Measurements from ENCODE around the gene CDK5RAP1. TPM values are rescaled to one million over a fixed set of nuclear protein-coding genes. Genes with fewer than 3 reads are reported as not detected.

CDK5RAP1 gene
- total RNA-seq, 1 experiment from 2014 or later: 53.4 TPM

DNA sequence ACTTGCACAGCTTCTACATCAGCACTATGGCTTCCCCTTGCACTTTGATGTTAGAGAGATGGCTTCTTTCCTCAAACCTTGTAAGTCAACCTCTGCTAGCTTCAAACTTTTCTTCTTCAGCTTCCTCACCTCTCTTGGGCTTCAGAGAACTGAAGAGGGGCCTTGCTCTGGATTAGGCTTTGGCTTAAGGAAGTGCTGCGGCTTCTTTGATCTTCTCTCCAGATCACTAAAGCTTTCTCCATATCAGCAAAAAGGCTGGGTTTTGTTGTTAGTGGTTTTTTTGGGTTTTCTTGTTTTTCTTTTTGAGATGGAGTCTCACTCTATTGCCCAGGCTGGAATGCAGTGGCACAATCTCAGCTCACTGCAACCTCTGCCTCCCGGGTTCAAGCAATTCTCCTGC lies 24.0 kb downstream of the CDK5RAP1 start:
- Histone ChIP-seq H3K9ac (ENCODE audit: low read length) (no peak overlapping the region), H3K4me1 (ENCODE audit: insufficient read depth, low read length) (peaks cover 22% of the 10 kb centered on the region), H3K4me3 (ENCODE audit: low read length) (no peak overlapping the region), H3K27ac (ENCODE audit: low read length) (no peak overlapping the region), H2AFZ (ENCODE audit: low read length) (no peak overlapping the region), H3K9me3 (ENCODE audit: low read length) (no peaks in the 10 kb centered on the region), H3F3A (ENCODE audit: low read length, unreplicated experiment) (peaks cover 7% of the 10 kb centered on the region), H3K9me2 (replicated peaks; ENCODE audit: low read length) (no peaks in the 10 kb centered on the region), H3K36me3 (ENCODE audit: low read depth, low read length) (peaks cover 48% of the 10 kb centered on the region), H3K4me2 (ENCODE audit: low read length) (no peak overlapping the region), H3K79me2 (ENCODE audit: low read length) (no peaks in the 10 kb centered on the region), H3K27me3 (ENCODE audit: low read length) (no peaks in the 10 kb centered on the region), H4K20me1 (ENCODE audit: low read length) (peaks cover 6% of the 10 kb centered on the region; the same call in 1 of the 2 replicates)
- DNase-seq (no peak), ATAC-seq (no peak)
- intact Hi-C loops (cut with micrococcal nuclease): no loop called here
- ChIA-PET POLR2A (ENCODE audit: unreplicated experiment) (no interaction called here), CTCF (no interaction called here)
- TF ChIP-seq, protein P1, sequence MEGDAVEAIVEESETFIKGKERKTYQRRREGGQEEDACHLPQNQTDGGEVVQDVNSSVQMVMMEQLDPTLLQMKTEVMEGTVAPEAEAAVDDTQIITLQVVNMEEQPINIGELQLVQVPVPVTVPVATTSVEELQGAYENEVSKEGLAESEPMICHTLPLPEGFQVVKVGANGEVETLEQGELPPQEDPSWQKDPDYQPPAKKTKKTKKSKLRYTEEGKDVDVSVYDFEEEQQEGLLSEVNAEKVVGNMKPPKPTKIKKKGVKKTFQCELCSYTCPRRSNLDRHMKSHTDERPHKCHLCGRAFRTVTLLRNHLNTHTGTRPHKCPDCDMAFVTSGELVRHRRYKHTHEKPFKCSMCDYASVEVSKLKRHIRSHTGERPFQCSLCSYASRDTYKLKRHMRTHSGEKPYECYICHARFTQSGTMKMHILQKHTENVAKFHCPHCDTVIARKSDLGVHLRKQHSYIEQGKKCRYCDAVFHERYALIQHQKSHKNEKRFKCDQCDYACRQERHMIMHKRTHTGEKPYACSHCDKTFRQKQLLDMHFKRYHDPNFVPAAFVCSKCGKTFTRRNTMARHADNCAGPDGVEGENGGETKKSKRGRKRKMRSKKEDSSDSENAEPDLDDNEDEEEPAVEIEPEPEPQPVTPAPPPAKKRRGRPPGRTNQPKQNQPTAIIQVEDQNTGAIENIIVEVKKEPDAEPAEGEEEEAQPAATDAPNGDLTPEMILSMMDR (conservative IDR thresholded peaks at IDR 0.05; ENCODE audit: low read depth, low read length): no peak
- TF ChIP-seq EZH2 (IDR thresholded peaks at IDR 0.05; ENCODE audit: low read length, unreplicated experiment): no peak
- no peak for TF ChIP-seq EZH2phosphoT487 (IDR thresholded peaks at IDR 0.05; ENCODE audit: borderline replicate concordance, low read length)
- no TSS peak for BruUV-seq (replicated peaks)

DNA sequence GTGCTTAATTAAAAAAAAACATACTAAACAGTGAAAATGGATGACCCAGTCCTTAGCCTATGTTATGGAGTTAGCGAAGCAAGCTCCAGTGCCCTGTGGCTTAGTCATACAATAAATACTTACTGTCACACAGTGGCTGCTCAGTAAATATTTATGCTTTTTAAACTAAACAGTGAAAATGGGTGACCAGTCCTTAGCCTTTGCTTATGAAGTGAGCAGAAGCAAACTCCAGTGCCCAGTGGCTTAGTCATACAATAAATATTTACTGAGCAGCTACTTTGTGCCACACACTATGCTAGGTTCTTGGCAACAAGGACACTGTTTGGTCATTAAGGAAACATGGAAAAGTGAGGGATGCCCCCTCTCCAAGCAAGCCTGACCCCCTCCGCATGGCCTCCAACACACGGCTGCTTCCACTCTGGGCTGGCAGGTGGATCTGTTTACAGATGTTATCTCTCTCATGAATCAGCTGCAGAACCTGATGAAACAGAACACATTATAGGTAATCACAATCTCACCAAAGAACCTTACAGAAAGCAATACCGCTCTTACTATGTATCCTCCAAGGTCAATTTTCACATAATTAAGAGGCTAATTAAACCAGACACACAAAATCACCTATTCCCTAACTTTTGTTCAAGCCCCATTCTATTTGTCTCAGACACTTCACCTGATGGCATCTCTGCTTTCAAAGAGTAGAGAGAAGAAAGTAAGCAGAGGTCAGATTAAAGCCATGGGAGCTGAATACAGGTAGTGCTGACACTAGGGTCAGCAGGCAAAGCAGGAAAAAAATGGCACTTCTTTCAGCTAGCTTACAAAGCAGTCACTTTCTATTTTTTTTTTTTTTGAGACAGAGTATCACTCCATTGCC lies 27.3 kb downstream of the CDK5RAP1 start:
- ATAC-seq (peak; percentile 88), DNase-seq (peak; percentile 99)
- no peak overlapping the region for H2AFZ ChIP-seq (ENCODE audit: low read length)
- no peak overlapping the region for H3K9ac ChIP-seq (ENCODE audit: low read length)
- peaks cover 47% of the 10 kb centered on the region for H3K36me3 ChIP-seq (ENCODE audit: low read depth, low read length)
- peaks cover 29% of the 10 kb centered on the region for H3K4me1 ChIP-seq (ENCODE audit: insufficient read depth, low read length)
- H3F3A ChIP-seq (ENCODE audit: low read length, unreplicated experiment): peaks cover 10% of the 10 kb centered on the region
- CTCF ChIA-PET: interaction anchor here (0.6 kb wide), 3 partner anchors 20 to 291 kb away, joined by 3 to 7 read pairs (median 4); no protein-coding TSS in a partner anchor
- peaks cover 6% of the 10 kb centered on the region; the same call in 1 of the 2 replicates for H4K20me1 ChIP-seq (ENCODE audit: low read length)
- H3K4me3 ChIP-seq (ENCODE audit: low read length): no peak overlapping the region
- BruUV-seq (replicated peaks): no TSS peak
- intact Hi-C loops (cut with micrococcal nuclease): no loop called here
- H3K27me3 ChIP-seq (ENCODE audit: low read length): no peaks in the 10 kb centered on the region
- peak overlapping the region; percentile 61 for H3K4me2 ChIP-seq (ENCODE audit: low read length)
- peak overlapping the region; percentile 60 for H3K27ac ChIP-seq (ENCODE audit: low read length)
- no peaks in the 10 kb centered on the region for H3K9me3 ChIP-seq (ENCODE audit: low read length)
- H3K79me2 ChIP-seq (ENCODE audit: low read length): no peaks in the 10 kb centered on the region
- TF ChIP-seq EZH2phosphoT487 (IDR thresholded peaks at IDR 0.05; ENCODE audit: borderline replicate concordance, low read length) (peak; percentile 93), EZH2 (IDR thresholded peaks at IDR 0.05; ENCODE audit: low read length, unreplicated experiment) (no peak)
- TF ChIP-seq, protein P1 (conservative IDR thresholded peaks at IDR 0.05; ENCODE audit: low read depth, low read length): no peak
- H3K9me2 ChIP-seq (replicated peaks; ENCODE audit: low read length): no peaks in the 10 kb centered on the region
- POLR2A ChIA-PET (ENCODE audit: unreplicated experiment): interaction anchor here (0.6 kb wide), 2 partner anchors 13 to 273 kb away, joined by 4 to 6 read pairs; no protein-coding TSS in a partner anchor

Data from PC-3 (cell line).